Fibroblast of gingiva (primary cell): ENCODE data around the gene MACF1.
"Not testable (repeated sequence)": the region's sequence is repeated elsewhere in the genome, so short reads cannot be mapped to it uniquely, and the experiment has no call there.

Source experiments
- DNase-seq: peaks from one replicate; pipeline ENCODE4 v3.0.0-alpha.2; 2011; ENCODE audit warnings: low read depth

MACF1 gene

GRCh38 chr1:39469150-39469549, 264.7 kb downstream of the MACF1 start:
- no peak for DNase-seq

GRCh38 chr1:39470040-39470439, 265.5 kb downstream of the MACF1 start:
- no peak for DNase-seq

- no peak for DNase-seq
Observed at GRCh38 chr1:39472826-39473225, 268.3 kb downstream of the MACF1 start.

GRCh38 chr1:39473324-39473723, 268.8 kb downstream of the MACF1 start:
- DNase-seq = no peak

- no peak for DNase-seq
Observed at GRCh38 chr1:39474810-39475209, 270.3 kb downstream of the MACF1 start.

- not testable (repeated sequence) for DNase-seq
Observed at GRCh38 chr1:39475551-39475950, 271.1 kb downstream of the MACF1 start.

GRCh38 chr1:39478126-39478915, 273.8 kb downstream of the MACF1 start:
- DNase-seq = no peak

GRCh38 chr1:39481289-39481688, 276.8 kb downstream of the MACF1 start:
- DNase-seq = no peak

GRCh38 chr1:39483276-39483675, 278.8 kb downstream of the MACF1 start:
- DNase-seq = no peak

GRCh38 chr1:39484564-39484963, 280.1 kb downstream of the MACF1 start:
- DNase-seq = no peak

GRCh38 chr1:39485046-39485803, 280.7 kb downstream of the MACF1 start:
- DNase-seq = no peak

GRCh38 chr1:39488012-39488545, 283.6 kb downstream of the MACF1 start:
- no peak for DNase-seq

- DNase-seq = no peak
Observed at GRCh38 chr1:39488793-39489566, 284.5 kb downstream of the MACF1 start.

- DNase-seq = no peak
Observed at GRCh38 chr1:39489567-39490239, 285.2 kb downstream of the MACF1 start.

GRCh38 chr1:39490596-39491145, 286.2 kb downstream of the MACF1 start:
- DNase-seq = no peak

GRCh38 chr1:39491146-39491921, 286.8 kb downstream of the MACF1 start, which contains the start of gene BMP8A:
Gene BMP8A (plus strand): TSS chr1:39491636. CDS start chr1:39491992, 356 bp downstream.
- no peak for DNase-seq

GRCh38 chr1:39492118-39493042, 287.9 kb downstream of the MACF1 start:
- DNase-seq = not testable (repeated sequence)

- not testable (repeated sequence) for DNase-seq
Observed at GRCh38 chr1:39493043-39493810, 288.7 kb downstream of the MACF1 start.
